K562 (cell line): Measurements from ENCODE around the gene MPIG6B. TPM values are rescaled to one million over a fixed set of nuclear protein-coding genes. Genes with fewer than 3 reads are reported as not detected.
A peak's percentile ranks its signal among the peaks of the same experiment; 100 is the strongest.

ENCODE experiments used
- ARNT ChIP-seq, 2 experiments: fragments of 450-650 bp; IDR thresholded peaks; 2 replicates each; pipeline ENCODE4 v1.6.1; 2016; ENCODE audit warnings: mild to moderate bottlenecking in 1 of 2
- DPF2 ChIP-seq: fragments of 450-650 bp; IDR thresholded peaks from 2 replicates; pipeline ENCODE4 v1.6.1; 2016
- E2F5 ChIP-seq: sonication (generic); formaldehyde crosslinking; IDR thresholded peaks from 2 replicates; pipeline ENCODE4 v1.8.0; 2022; ENCODE audit warnings: mild to moderate bottlenecking, missing genetic modification reagents
- ETS1 ChIP-seq: conservative IDR thresholded peaks from 2 replicates; pipeline ENCODE4 v1.6.1; 2011; ENCODE audit warnings: low read depth, mild to moderate bottlenecking, low read length; ENCODE audit not compliant: control insufficient read depth
- HMBOX1 ChIP-seq: sonication (generic); IDR thresholded peaks from 2 replicates; pipeline ENCODE4 v1.6.1; 2016
- KAT8 ChIP-seq: fragments of 450-650 bp; IDR thresholded peaks from 2 replicates; pipeline ENCODE4 v1.6.1; 2016; ENCODE audit warnings: low read depth, mild to moderate bottlenecking
- MAZ ChIP-seq, 2 experiments: fragments of 450-650 bp in 1 of 2; sonication (generic) in 1 of 2; formaldehyde crosslinking; IDR thresholded peaks in 1 of 2; conservative IDR thresholded peaks in 1 of 2; 2 replicates each; pipeline versions ENCODE4 v1.4.0 to v1.5.0; 2020; ENCODE audit warnings: mild to moderate bottlenecking in 1 of 2, missing genetic modification reagents in 1 of 2
- NFYB ChIP-seq: IDR thresholded peaks from 2 replicates; pipeline ENCODE4 v1.6.1; 2011; ENCODE audit warnings: mild to moderate bottlenecking, moderate library complexity; ENCODE audit not compliant: insufficient read length; ENCODE audit errors: extremely low read depth
- PRDM10 ChIP-seq: fragments of 450-650 bp; IDR thresholded peaks from 2 replicates; pipeline ENCODE4 v1.6.1; 2018; ENCODE audit not compliant: partially characterized antibody
- PRPF4 ChIP-seq: fragments of 200-400 bp; formaldehyde crosslinking; IDR thresholded peaks from one replicate; pipeline ENCODE4 v1.6.1; 2017; ENCODE audit warnings: low read length, low read depth, mild to moderate bottlenecking; ENCODE audit not compliant: insufficient read depth, poor library complexity, severe bottlenecking
- SMAD3 ChIP-seq: fragments of 450-650 bp; formaldehyde crosslinking; conservative IDR thresholded peaks from 2 replicates; pipeline ENCODE4 v1.4.0; 2020; ENCODE audit warnings: mild to moderate bottlenecking
- YBX1 ChIP-seq: fragments of 450-650 bp; IDR thresholded peaks from 2 replicates; pipeline ENCODE4 v1.7.1; 2016; ENCODE audit warnings: mild to moderate bottlenecking
- ZBTB9 ChIP-seq: fragments of 450-650 bp; formaldehyde crosslinking; IDR thresholded peaks from 2 replicates; pipeline ENCODE4 v1.4.0; 2020; ENCODE audit warnings: mild to moderate bottlenecking, moderate library complexity
- ZFP30 ChIP-seq: fragments of 250-450 bp; sonication (Bioruptor Pico); IDR thresholded peaks from 2 replicates; pipeline ENCODE4 v1.8.0; 2022; ENCODE audit warnings: moderate library complexity, mild to moderate bottlenecking, inconsistent platforms, borderline replicate concordance
- ZSCAN29 ChIP-seq: fragments of 450-650 bp; IDR thresholded peaks from 2 replicates; pipeline ENCODE4 v1.6.1; 2017
- polyA plus RNA-seq, 8 experiments: library from polyadenylated mRNA; depleted of rRNA in 4 of 8; stranded (reverse) in 5 of 8; unstranded in 3 of 8; fragments of >200 nt; fragmentation: Nextera tagmentation in 2 of 8; fragmentation: Illumina TruSeq in 1 of 8; extraction: Ambion mirVana in 2 of 8; extraction: Trizol in 1 of 8; gene quantifications; 2 replicates each; pipeline versions ENCODE4 v1.2.1 to v1.2.3, GENCODE V29; 2011 to 2014; ENCODE audit warnings: inconsistent platforms in 1 of 8, missing spikeins in 1 of 8
- total RNA-seq, 7 experiments: library from RNA; depleted of rRNA in 6 of 7; stranded (reverse); fragments of >200 nt in 6 of 7; fragmentation: Illumina TruSeq in 2 of 7; extraction: Trizol in 2 of 7; gene quantifications; 2 replicates each; pipeline versions ENCODE4 v1.2.1 to v1.2.3, GENCODE V29; 2011 to 2021; ENCODE audit warnings: low replicate concordance in 1 of 7

Gene MPIG6B
- total and polyA plus RNA-seq, 9 of the 15 experiments (the other 6 are each of a cell fraction or from before 2014, with no cell fraction given): 0.11 to 1.2 (median 0.28) TPM; not detected in 1

- TF ChIP-seq ETS1 (no peak), YBX1 (no peak), ARNT (IDR thresholded peaks at IDR 0.05) (no peak), E2F5 (CRISPR knock-in tag) (no peak), ZFP30 (CRISPR knock-in tag) (no peak), SMAD3 (0 out of 2 replicates have a peak, but pooled peaks have one; percentile 40), PRDM10 (no peak), ZSCAN29 (no peak), HMBOX1 (no peak), NFYB (no peak), KAT8 (no peak), DPF2 (no peak), PRPF4 (no peak), MAZ (CRISPR knock-in tag; conservative IDR thresholded peaks at IDR 0.05 in 1 of 2, IDR thresholded peaks at IDR 0.05 in 1 of 2) (no peak), ZBTB9 (peak; percentile 74; the same call in 1 of the 2 replicates)
Observed at GRCh38 chr6:31737315-31737990, 14.3 kb downstream of the MPIG6B start (continued).
